ENCODE measurements around the gene C1QA.

Gene C1QA

GRCh38 chr1:22628698-22629444, 7.6 kb upstream of the C1QA start:
- Histone ChIP-seq H3K9me3 (ENCODE audit: control insufficient read depth, low read length) (no peaks in the 10 kb centered on the region), H3K27me3 (ENCODE audit: control insufficient read depth, insufficient read depth, low read length) (no peaks in the 10 kb centered on the region)
- TF ChIP-seq CTCF (IDR thresholded peaks at IDR 0.05): no peak

GRCh38 chr1:22629886-22630285, 6.5 kb upstream of the C1QA start:
- H3K79me2 ChIP-seq: no peaks in the 10 kb centered on the region
- H3K4me2 ChIP-seq (ENCODE audit: low read length): no peak overlapping the region
- no peaks in the 10 kb centered on the region for H3K9me3 ChIP-seq (ENCODE audit: control insufficient read depth, low read length)
- H3K9ac ChIP-seq: no peak overlapping the region
- H3K4me3 ChIP-seq (ENCODE audit: low read depth, low read length): no peak overlapping the region
- TF ChIP-seq CTCF (IDR thresholded peaks at IDR 0.05): no peak
- no peak overlapping the region for H2AFZ ChIP-seq
- H3K36me3 ChIP-seq (ENCODE audit: control insufficient read depth, insufficient read depth, low read length): no peaks in the 10 kb centered on the region
- no peaks in the 10 kb centered on the region for H3K4me1 ChIP-seq
- H3K27me3 ChIP-seq (ENCODE audit: control insufficient read depth, insufficient read depth, low read length): no peaks in the 10 kb centered on the region
- H3K27ac ChIP-seq: no peak overlapping the region

More at GRCh38 chr1:22628698-22629444, 7.6 kb upstream of the C1QA start:
- Histone ChIP-seq H3K4me1 (no peaks in the 10 kb centered on the region), H3K9ac (no peak overlapping the region), H2AFZ (no peak overlapping the region), H3K27ac (no peak overlapping the region), H3K79me2 (no peaks in the 10 kb centered on the region), H3K4me2 (ENCODE audit: low read length) (no peak overlapping the region), H3K36me3 (ENCODE audit: control insufficient read depth, insufficient read depth, low read length) (no peaks in the 10 kb centered on the region), H3K4me3 (ENCODE audit: low read depth, low read length) (no peak overlapping the region)

- Histone ChIP-seq H3K79me2 (no peaks in the 10 kb centered on the region), H3K36me3 (ENCODE audit: control insufficient read depth, insufficient read depth, low read length) (no peaks in the 10 kb centered on the region), H3K27me3 (ENCODE audit: control insufficient read depth, insufficient read depth, low read length) (no peaks in the 10 kb centered on the region), H3K9ac (no peak overlapping the region), H3K4me3 (ENCODE audit: low read depth, low read length) (no peak overlapping the region), H3K4me2 (ENCODE audit: low read length) (no peak overlapping the region), H2AFZ (no peak overlapping the region), H3K27ac (no peak overlapping the region), H3K9me3 (ENCODE audit: control insufficient read depth, low read length) (no peaks in the 10 kb centered on the region), H3K4me1 (no peaks in the 10 kb centered on the region)
- TF ChIP-seq CTCF (IDR thresholded peaks at IDR 0.05): no peak
Measured at GRCh38 chr1:22633697-22634463, 2.5 kb upstream of the C1QA start.

- no peak for TF ChIP-seq CTCF (IDR thresholded peaks at IDR 0.05)
- Histone ChIP-seq H3K4me2 (ENCODE audit: low read length) (no peak overlapping the region), H3K36me3 (ENCODE audit: control insufficient read depth, insufficient read depth, low read length) (no peaks in the 10 kb centered on the region), H3K27ac (no peak overlapping the region), H3K9me3 (ENCODE audit: control insufficient read depth, low read length) (no peaks in the 10 kb centered on the region), H3K27me3 (ENCODE audit: control insufficient read depth, insufficient read depth, low read length) (no peaks in the 10 kb centered on the region), H3K4me3 (ENCODE audit: low read depth, low read length) (no peak overlapping the region), H2AFZ (no peak overlapping the region), H3K79me2 (no peaks in the 10 kb centered on the region), H3K9ac (no peak overlapping the region), H3K4me1 (no peaks in the 10 kb centered on the region)
Measured at GRCh38 chr1:22635436-22635835, 992 bp upstream of the C1QA start.
